Activated CD4-positive, CD25-positive, alpha-beta regulatory T cell treated with anti-CD3 and anti-CD28 coated beads, Interleukin-2, amount 50 U/mL, for 24 hours (primary cell): ENCODE results near the gene MAIP1.

Source experiments
- ATAC-seq, 2 donors: fragments of 150-1000 bp; cut with Tn5 transposase; one replicate each; pipeline ENCODE4 v1.10.0; 2021; ENCODE audit warnings: mild to moderate bottlenecking in 1 of 2, moderate library complexity in 1 of 2

MAIP1 gene

GRCh38 chr2:199992296-199992695, 36.9 kb downstream of the MAIP1 start:
- ATAC-seq, result no peak

DNA sequence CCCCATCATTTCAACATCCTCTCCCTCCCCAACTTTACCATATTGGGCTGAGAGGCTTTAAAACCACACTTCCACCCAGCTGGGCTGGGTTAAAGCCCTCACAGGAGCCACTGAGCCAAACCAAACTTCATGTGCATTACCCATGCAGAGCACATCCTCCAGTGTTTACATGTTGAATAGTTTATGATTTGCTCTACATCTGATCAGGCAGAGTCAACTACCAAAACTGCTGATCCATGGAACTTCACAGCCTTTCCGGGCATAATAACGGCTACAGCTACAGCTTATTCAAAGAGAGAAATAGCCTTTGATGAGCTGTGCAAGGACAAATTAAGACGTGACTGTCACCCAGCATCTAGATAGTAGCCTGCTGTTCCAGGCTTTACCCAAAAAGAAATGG, 39.0 kb downstream of the MAIP1 start:
- no peak for ATAC-seq

GRCh38 chr2:199994896-199995295, 39.5 kb downstream of the MAIP1 start:
- ATAC-seq, result no peak

DNA sequence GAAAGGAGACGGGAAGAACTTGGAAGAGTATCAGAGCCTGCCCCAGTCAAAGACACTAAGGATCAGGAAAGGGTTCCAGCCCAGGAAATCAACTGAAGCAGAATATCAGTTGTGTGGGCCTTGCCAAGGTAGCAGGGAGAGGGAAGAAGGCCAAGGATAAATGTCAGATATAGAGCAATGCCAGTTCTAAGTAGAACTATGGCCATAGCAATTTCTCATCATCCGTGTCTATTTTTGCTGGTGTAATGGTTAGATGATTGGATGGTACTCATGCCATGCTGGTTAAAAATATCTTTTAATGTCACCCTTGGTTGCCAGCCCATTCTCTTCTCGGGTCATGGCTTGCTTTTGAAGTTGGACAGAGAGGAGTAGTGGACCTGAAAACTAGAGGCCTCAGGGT, 41.9 kb downstream of the MAIP1 start:
- ATAC-seq, result no peak

DNA sequence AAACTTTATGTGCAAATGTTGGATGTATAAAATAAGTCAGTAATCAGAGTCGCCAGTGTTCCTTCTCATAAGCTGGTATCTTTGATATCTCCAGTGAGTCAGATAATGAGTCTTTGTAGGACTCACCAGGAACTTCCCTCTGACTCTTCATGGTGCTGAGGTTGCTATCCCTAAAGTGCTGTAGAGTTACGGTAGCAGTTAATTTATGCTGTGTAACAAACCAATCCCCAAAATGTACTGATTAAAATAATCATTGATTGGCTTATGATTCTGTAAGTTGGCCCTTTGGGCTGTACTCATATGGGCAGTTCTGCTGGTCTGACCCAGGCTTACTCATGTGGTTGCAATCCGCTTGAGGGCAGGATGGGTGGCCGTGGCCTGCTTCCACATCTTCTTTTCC, 43.8 kb downstream of the MAIP1 start:
- ATAC-seq, result no peak

DNA sequence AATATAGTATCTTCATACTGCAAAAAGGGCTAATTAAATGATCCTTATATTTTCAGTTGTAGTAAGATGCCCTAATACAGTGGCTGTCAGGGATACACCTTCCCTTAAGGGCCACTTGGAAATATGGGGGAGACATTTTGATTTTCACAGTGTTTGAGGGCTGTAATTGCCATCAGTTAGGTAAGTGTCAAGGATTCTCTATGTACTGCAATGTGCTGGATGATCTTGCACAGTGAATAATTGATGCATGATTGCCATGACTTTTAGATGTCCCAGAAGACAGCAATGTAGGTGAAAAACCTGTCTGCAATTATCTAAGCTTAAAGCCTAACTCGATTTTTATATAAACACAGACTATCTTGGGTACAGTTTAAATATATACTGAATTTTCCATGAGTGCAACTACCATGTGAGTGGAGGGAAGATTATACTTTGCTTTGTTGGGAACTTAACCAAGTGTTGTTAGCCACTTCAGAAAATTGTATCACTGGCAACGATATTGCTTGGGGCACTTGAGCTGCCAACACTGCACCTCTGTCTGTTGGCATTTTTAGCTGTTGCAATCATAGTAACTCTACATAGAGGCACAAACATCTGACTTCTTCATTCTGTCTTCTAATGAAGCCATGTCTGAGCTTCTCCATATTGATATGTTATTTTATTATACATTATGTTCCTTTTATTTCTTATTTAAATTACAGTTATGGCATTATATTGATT, 45.2 kb downstream of the MAIP1 start:
- ATAC-seq, result no peak

GRCh38 chr2:200003444-200003843, 48.1 kb downstream of the MAIP1 start:
- ATAC-seq, result no peak

DNA sequence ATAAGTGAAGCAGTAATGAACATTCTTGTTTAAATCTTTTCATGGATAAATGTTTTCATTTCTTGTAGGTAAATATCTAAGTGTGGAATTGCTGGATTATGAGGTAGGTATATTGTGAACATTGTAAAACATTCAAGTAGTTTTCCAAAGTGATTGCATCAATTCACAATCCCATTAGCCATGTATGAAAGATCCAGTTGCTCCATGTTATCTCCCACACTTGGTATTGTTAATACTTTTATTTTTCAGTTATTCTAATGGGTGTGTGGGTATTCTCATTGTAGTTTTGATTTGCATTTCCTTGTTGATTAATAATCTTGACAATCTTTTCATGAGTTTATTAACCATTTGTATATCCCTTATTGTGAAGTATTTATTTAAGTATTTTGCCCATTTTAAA, 50.3 kb downstream of the MAIP1 start:
- no peak for ATAC-seq

- ATAC-seq, result no peak
These were observed 51.9 kb downstream of the MAIP1 start for GRCh38 chr2:200007306-200007705.

DNA sequence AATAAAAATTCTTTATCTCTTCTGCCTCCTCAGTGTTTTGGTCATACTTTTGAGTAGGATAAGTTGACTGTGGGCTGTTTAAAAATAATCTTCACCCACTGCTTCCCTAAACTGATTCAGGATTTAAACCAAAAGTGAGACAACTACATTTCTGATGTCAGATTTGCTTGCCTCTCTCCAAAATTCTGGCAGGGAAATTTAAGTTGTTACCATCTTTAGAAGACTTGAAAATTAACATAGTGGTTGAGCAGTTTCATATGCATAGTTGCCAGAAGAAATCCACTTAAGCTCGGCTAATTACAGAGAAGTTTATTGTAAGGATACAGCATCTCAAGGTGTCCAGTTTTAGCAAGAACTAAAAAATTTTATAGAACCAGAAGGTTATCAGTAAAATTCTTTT, 57.0 kb downstream of the MAIP1 start:
- ATAC-seq, result no peak
